ENCODE results near the gene FHOD3. TPM values are rescaled to one million over a fixed set of nuclear protein-coding genes. Genes with fewer than 3 reads are reported as not detected.

FHOD3 gene
- total and polyA plus RNA-seq, 9 of the 15 experiments (the other 6 are each of a cell fraction or from before 2014, with no cell fraction given), result 0.11 TPM; not detected in 8

GRCh38 chr18:36288689-36289088 lies 8.8 kb upstream of the FHOD3 start:
- H3K27me3 ChIP-seq (ENCODE audit: control insufficient read depth in 2 of 2, insufficient read depth in 2 of 2, low read length in 2 of 2), result peaks cover 5 to 10% of the 10 kb centered on the region in 2 experiments; a peak in 4 of 5 replicates
- intact Hi-C loops (cut with micrococcal nuclease) (loop anchor here (10.0 kb wide), 1 partner anchor 884 kb away; no protein-coding TSS in a partner anchor), in situ Hi-C loops (cut with MboI) (no loop called here)
- no peaks in the 10 kb centered on the region for H3K9me3 ChIP-seq (replicated peaks; ENCODE audit: control insufficient read depth, insufficient read depth, low read depth, low read length)
- no peaks in the 10 kb centered on the region for H3K4me1 ChIP-seq (replicated peaks in 1 of 2; ENCODE audit: control insufficient read depth in 2 of 2, insufficient read depth in 2 of 2, low read length in 2 of 2)
- no peak overlapping the region for H3K4me3 ChIP-seq
- TF ChIP-seq MLLT1 (IDR thresholded peaks at IDR 0.05) (no peak), ATF1 (CRISPR knock-in tag; IDR thresholded peaks at IDR 0.05) (no peak), ATF1 (tag; IDR thresholded peaks at IDR 0.05) (no peak), RCOR1 (IDR thresholded peaks at IDR 0.05; ENCODE audit: borderline replicate concordance in 1 of 2, low read depth in 2 of 2, low read length in 2 of 2) (no peak)
- H3K36me3 ChIP-seq (ENCODE audit: control insufficient read depth, insufficient read depth, low read length), result no peaks in the 10 kb centered on the region
- ChIA-PET CTCF (ENCODE audit: low intra/inter-chr PET ratio) (interaction anchor here (0.7 kb wide), 1 partner anchor 1273 kb away, joined by 3 read pairs; no protein-coding TSS in a partner anchor), POLR2A (no interaction called here)
- no peak overlapping the region for H3K27ac ChIP-seq (ENCODE audit: extremely low read depth, low read depth, low read length)
- no peaks in the 10 kb centered on the region for H3K79me2 ChIP-seq (ENCODE audit: control insufficient read depth, insufficient read depth, low read length)
- H3K9me1 ChIP-seq (ENCODE audit: control insufficient read depth, insufficient read depth, low read length), result no peaks in the 10 kb centered on the region
- no peak for FAIRE-seq
- no peak for DNase-seq (ENCODE audit: extremely low read depth in 1 of 4, low spot score in 3 of 4)
- no peak overlapping the region for H3K9ac ChIP-seq (ENCODE audit: insufficient read depth in 1 of 2, low read depth in 2 of 2, low read length in 2 of 2)
- no peaks in the 10 kb centered on the region for H4K20me1 ChIP-seq (replicated peaks; ENCODE audit: control insufficient read depth, insufficient read depth, low read length)
- no peak overlapping the region for H2AFZ ChIP-seq (ENCODE audit: low read depth, low read length)
- BruUV-seq (replicated peaks), result no TSS peak
- no peak overlapping the region for H3K4me2 ChIP-seq (ENCODE audit: insufficient read depth, low read length)
- no peak for ATAC-seq

- H3K79me2 ChIP-seq (ENCODE audit: control insufficient read depth, insufficient read depth, low read length), result no peaks in the 10 kb centered on the region
- DNase-seq (ENCODE audit: extremely low read depth in 1 of 4, low spot score in 3 of 4) (no peak), FAIRE-seq (no peak), ATAC-seq (no peak)
- H3K4me3 ChIP-seq, result no peak overlapping the region
- in situ Hi-C loops (cut with MboI), result no loop called here
- no peak overlapping the region for H3K9ac ChIP-seq (ENCODE audit: insufficient read depth in 1 of 2, low read depth in 2 of 2, low read length in 2 of 2)
- H3K27me3 ChIP-seq (ENCODE audit: control insufficient read depth in 2 of 2, insufficient read depth in 2 of 2, low read length in 2 of 2), result peaks cover 25 to 28% of the 10 kb centered on the region in 2 experiments
- H3K9me3 ChIP-seq (replicated peaks; ENCODE audit: control insufficient read depth, insufficient read depth, low read depth, low read length), result no peaks in the 10 kb centered on the region
- ChIA-PET POLR2A (interaction anchor here (0.5 to 0.7 kb wide), 2 partner anchors 1059 to 1288 kb away, joined by 3 to 7 read pairs; no protein-coding TSS in a partner anchor), CTCF (ENCODE audit: low intra/inter-chr PET ratio) (no interaction called here)
- H3K27ac ChIP-seq (ENCODE audit: extremely low read depth, low read depth, low read length), result no peak overlapping the region
- H3K4me2 ChIP-seq (ENCODE audit: insufficient read depth, low read length), result no peak overlapping the region
- H3K9me1 ChIP-seq (ENCODE audit: control insufficient read depth, insufficient read depth, low read length), result no peaks in the 10 kb centered on the region
- H3K4me1 ChIP-seq (replicated peaks in 1 of 2; ENCODE audit: control insufficient read depth in 2 of 2, insufficient read depth in 2 of 2, low read length in 2 of 2), result peaks cover 0 to 20% of the 10 kb centered on the region in 2 experiments; a peak in 4 of 5 replicates
- intact Hi-C loops (cut with micrococcal nuclease), result loop anchor here (5.0 kb wide), 1 partner anchor 128 kb away; no protein-coding TSS in a partner anchor
- no peak overlapping the region for H2AFZ ChIP-seq (ENCODE audit: low read depth, low read length)
- no peaks in the 10 kb centered on the region for H3K36me3 ChIP-seq (ENCODE audit: control insufficient read depth, insufficient read depth, low read length)
- no TSS peak for BruUV-seq (replicated peaks)
- WGBS (ENCODE audit: insufficient coverage, low coverage, missing lambda C conversion rate), result 0% methylated on average over 1 of the region's 1 CpG
- H4K20me1 ChIP-seq (replicated peaks; ENCODE audit: control insufficient read depth, insufficient read depth, low read length), result 0 out of 2 replicates have a peak, but pooled peaks cover 4% of the 10 kb centered on the region
- no peak for TF ChIP-seq ARID4B (CRISPR knock-in tag; IDR thresholded peaks at IDR 0.05)
Observed at GRCh38 chr18:36294031-36294430, 3.5 kb upstream of the FHOD3 start.

Measured in K562 (cell line).